Omental fat pad (tissue), 4 donors: ENCODE results near the gene SMAD5. TPM values are rescaled to one million over a fixed set of nuclear protein-coding genes. Genes with fewer than 3 reads are reported as not detected.

Experiments used
- ATAC-seq: fragments of 150-250 bp; one replicate; pipeline ENCODE4 v1.9.1; 2016; ENCODE audit warnings: mild to moderate bottlenecking, moderate library complexity; ENCODE audit not compliant: low FRiP score
- DNase-seq: peaks from one replicate; pipeline ENCODE4 v3.0.0-alpha.2; 2019; ENCODE audit warnings: low spot score
- total RNA-seq, 4 donors: library from RNA; depleted of rRNA; stranded (reverse); fragments of >200 nt; gene quantifications; one replicate each; pipeline ENCODE4 v1.1.0, GENCODE V29; 2016
- TF ChIP-seq, protein P1 (sequence below), 3 donors: fragments of 450-650 bp; IDR thresholded peaks; one replicate each; pipeline ENCODE4 v1.5.1; 2016 to 2017; ENCODE audit warnings: antibody characterized with exemption in 3 of 3, mild to moderate bottlenecking in 3 of 3, moderate library complexity in 2 of 3

The SMAD5 gene
- total RNA-seq, 4 donors from 2014 or later: 36.9 to 64.9 (median 43.1) TPM

DNA sequence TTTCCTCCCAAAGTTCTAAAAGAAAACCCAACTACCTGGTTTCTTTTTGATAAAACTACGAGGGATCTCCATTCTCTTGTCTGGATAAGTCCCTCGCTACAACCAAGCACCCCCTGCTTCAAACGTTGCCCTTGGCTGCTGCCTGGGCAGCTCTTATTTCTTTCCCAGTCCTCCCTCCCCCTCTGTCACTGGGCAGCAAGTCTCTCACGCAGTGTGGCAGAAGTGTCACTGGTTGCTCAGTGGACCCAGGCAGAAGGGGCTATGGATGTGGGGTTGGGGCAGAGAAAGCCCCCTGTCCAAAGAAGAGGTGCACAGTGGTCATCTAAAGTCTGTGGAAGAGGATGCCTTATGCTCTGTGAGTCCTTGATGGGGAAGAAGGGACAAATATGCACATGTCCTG lies 67.5 kb downstream of the SMAD5 start:
- TF ChIP-seq, protein P1, sequence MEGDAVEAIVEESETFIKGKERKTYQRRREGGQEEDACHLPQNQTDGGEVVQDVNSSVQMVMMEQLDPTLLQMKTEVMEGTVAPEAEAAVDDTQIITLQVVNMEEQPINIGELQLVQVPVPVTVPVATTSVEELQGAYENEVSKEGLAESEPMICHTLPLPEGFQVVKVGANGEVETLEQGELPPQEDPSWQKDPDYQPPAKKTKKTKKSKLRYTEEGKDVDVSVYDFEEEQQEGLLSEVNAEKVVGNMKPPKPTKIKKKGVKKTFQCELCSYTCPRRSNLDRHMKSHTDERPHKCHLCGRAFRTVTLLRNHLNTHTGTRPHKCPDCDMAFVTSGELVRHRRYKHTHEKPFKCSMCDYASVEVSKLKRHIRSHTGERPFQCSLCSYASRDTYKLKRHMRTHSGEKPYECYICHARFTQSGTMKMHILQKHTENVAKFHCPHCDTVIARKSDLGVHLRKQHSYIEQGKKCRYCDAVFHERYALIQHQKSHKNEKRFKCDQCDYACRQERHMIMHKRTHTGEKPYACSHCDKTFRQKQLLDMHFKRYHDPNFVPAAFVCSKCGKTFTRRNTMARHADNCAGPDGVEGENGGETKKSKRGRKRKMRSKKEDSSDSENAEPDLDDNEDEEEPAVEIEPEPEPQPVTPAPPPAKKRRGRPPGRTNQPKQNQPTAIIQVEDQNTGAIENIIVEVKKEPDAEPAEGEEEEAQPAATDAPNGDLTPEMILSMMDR (IDR thresholded peaks at IDR 0.05): no peak
- no peak for ATAC-seq
- no peak for DNase-seq

DNA sequence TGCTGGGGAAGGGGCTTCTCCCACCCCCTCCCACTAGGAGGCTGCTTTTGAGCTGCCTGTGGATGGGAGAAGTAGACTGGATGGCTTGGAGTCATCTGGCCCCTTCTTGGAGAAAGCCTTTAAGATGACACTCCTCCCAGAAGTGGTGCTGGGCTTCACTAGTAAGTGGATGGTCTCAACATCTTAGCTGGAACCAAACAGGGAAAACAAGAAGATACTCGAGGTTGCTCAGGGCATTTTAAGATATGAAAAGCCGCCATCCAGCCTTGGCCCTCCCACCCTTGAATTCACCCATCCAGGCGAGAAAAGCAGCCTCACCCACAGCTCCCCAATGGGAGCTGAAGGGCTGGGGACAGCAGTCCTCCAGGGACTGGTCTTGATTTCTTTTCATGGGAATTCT lies 68.1 kb downstream of the SMAD5 start:
- TF ChIP-seq, protein P1 (IDR thresholded peaks at IDR 0.05): no peak
- DNase-seq (no peak), ATAC-seq (no peak)

DNA sequence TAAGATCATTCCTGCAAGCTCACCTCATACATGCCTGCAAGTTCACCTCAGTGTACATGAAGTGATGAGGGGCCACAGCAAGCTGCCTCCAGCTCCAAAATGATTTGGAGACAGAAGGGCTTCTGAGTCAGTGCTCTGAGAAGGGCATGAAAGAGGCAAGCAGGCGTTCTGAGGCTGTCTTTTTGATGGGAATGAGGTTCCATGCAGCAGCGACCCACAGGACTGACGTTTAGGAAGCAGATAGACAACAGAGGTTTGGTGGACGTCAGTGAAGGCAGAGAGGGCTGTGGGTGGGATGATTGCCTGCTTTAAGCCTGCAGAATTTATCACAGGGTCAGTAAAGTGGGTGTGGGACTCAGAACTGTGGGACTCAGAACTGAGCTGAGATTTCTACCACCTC lies 69.2 kb downstream of the SMAD5 start:
- DNase-seq (no peak), ATAC-seq (no peak)
- TF ChIP-seq, protein P1 (IDR thresholded peaks at IDR 0.05): no peak

DNA sequence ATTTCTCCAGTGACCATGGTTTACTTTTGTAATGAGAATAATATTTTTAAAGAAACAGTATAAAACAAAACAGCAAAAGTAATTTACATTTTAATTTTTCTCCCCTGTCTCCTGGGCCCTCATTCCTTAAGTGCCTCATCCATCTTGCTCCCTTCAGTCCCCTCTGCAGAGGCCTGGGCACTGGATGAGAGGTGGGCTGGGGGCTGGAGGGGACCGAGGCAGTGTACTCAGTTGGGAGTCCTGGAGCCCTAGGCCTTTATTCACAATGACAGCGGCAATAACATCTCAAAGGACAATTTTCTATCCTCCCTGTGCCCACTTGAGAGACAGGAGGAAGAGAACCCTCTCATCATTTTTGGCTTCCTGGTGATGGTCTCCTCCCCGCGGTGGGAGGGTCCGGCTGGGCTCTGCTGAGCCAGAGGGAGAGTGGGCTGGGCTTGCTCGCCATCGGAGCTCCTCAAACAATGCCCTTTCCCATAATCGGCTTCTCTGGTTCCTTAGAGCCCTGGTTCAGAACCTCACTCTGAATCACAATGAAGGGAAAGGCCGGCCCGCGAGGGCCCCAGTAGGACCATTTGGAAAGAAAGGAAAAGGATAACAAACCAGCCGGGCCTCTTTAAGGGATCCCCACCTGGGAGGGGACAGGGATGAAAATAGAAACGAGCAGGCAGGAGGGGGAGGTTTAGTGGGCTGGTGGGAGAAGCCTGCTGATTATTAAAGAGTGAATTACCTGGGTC lies 70.0 kb downstream of the SMAD5 start:
- DNase-seq: no peak
- TF ChIP-seq, protein P1 (IDR thresholded peaks at IDR 0.05): no peak

DNA sequence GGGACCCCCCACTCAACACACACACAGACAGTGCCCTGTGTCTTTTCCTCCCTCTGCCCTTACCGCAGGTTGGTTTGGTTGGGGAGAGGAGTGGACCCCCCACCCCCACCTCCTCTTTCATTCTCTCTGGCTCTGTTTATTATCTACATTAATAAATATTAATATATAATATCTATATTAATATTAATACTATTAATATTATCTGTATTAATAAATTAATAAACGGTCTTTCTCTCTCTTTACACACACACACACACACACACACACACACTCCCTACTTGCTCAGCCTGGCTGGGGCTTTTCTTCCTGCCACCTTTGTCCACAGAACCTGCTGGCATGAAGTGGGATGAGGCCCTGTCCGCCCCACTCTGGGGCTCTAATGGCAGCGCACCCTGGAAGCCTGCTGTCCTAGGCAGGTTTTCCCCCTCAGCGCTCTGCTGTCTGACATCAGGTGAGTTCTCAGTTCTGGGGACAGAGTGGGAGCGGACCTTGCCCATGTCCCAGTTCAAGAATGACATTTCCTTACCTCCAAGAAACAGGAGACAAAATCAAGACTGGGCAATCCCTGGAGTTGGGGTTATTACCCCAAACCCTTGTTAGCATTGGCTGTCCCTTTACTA lies 70.8 kb downstream of the SMAD5 start:
- TF ChIP-seq, protein P1 (IDR thresholded peaks at IDR 0.05): no peak
- DNase-seq (no peak), ATAC-seq (no peak)

More for the DNA sequence above, 70.0 kb downstream of the SMAD5 start:
- ATAC-seq: no peak

DNA sequence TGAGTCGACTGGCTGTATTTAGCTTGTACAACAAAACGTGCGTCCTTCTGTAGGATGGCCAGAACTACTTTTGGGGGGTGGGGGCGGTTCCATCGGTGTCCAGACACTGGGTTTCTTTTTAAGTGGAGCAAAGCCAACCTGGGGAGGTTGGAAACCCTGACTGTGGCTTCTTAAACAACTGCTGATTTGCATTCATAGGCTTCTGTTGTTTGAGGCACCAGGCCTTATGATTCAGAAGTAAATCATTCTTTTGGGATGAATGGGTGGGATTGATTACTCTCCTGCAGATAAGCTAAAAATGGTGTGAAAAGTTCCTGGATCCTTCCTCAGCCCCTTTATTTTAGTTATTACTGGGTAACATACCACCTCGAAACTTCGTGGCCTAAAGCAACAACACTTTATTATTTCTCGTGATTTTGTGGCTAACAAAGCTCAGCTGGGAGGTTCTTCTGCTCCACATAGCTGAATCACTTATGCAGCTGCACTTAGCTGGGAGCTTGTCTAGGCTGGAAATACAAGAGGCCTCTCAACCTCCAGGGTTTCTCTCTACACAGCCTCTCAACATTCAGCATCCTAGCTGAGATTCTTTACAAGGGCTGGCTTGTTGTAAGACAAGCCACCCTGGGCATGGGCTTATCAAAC lies 72.5 kb downstream of the SMAD5 start:
- TF ChIP-seq, protein P1 (IDR thresholded peaks at IDR 0.05): no peak
- no peak for DNase-seq

More for the DNA sequence above, 72.5 kb downstream of the SMAD5 start:
- ATAC-seq: no peak
